Activated T-cell treated with anti-CD3 and anti-CD28 coated beads, Interleukin-2, amount 50 U/mL, for 4 hours (primary cell): ENCODE measurements around the gene PLCL2. TPM values are rescaled to one million over a fixed set of nuclear protein-coding genes. Genes with fewer than 3 reads are reported as not detected.
"Not testable (repeated sequence)": the region's sequence is repeated elsewhere in the genome, so short reads cannot be mapped to it uniquely, and the experiment has no call there.

Experiments
- ATAC-seq, 2 donors: fragments of 200-7000 bp; cut with Tn5 transposase; one replicate each; pipeline ENCODE4 v1.10.0; 2021
- DNase-seq: peaks from one replicate; pipeline ENCODE4 v3.0.0-alpha.2; 2020
- H3K27me3 Mint-ChIP-seq: one replicate; pipeline ENCODE4 v1.8.0; 2021; ENCODE audit warnings: low read depth, mixed read lengths
- H3K36me3 Mint-ChIP-seq: one replicate; pipeline ENCODE4 v1.8.0; 2022; ENCODE audit warnings: mixed read lengths; ENCODE audit not compliant: insufficient read depth
- H3K4me1 Mint-ChIP-seq: one replicate; pipeline ENCODE4 v1.8.0; 2021; ENCODE audit warnings: low read depth, mixed read lengths
- H3K4me3 Mint-ChIP-seq: one replicate; pipeline ENCODE4 v1.8.0; 2021; ENCODE audit warnings: mild to moderate bottlenecking, moderate library complexity, mixed read lengths
- H3K9me3 Mint-ChIP-seq: one replicate; pipeline ENCODE4 v1.8.0; 2021; ENCODE audit warnings: mixed read lengths
- total RNA-seq, 3 donors: library from RNA; stranded (reverse); gene quantifications; one replicate each; pipeline ENCODE4 v1.2.1, GENCODE V29; 2021

The PLCL2 gene
- total RNA-seq, 3 donors from 2014 or later, result 12.6 to 14.2 (median 12.7) TPM

DNA sequence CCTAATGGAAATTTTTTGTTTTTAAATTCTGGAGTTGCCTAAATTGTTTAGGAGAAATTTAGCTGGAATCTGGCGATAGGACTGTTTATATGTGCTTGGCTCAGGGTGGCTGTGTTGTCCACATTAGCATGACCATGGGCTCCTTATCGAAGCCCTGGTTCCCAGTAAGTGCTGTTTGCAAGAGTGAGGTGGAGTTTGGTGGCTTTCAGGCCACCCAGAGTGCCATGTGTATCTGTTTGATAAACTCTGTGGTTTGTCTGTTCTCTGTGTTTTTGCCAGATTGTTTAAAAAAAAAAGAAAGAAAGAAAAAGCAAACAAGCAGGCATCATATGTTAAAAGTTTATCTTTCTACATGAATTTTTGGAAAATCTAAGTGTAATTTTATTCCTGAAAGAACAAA, 51.5 kb downstream of the PLCL2 start:
- no peak overlapping the region for H3K4me3 Mint-ChIP-seq
- peaks cover 90% of the 10 kb centered on the region for H3K4me1 Mint-ChIP-seq
- H3K9me3 Mint-ChIP-seq, result no peaks in the 10 kb centered on the region
- DNase-seq (no peak), ATAC-seq (peak in 1 of 2 donors; percentile 43)
- no peaks in the 10 kb centered on the region for H3K27me3 Mint-ChIP-seq
- peaks cover 7% of the 10 kb centered on the region for H3K36me3 Mint-ChIP-seq

DNA sequence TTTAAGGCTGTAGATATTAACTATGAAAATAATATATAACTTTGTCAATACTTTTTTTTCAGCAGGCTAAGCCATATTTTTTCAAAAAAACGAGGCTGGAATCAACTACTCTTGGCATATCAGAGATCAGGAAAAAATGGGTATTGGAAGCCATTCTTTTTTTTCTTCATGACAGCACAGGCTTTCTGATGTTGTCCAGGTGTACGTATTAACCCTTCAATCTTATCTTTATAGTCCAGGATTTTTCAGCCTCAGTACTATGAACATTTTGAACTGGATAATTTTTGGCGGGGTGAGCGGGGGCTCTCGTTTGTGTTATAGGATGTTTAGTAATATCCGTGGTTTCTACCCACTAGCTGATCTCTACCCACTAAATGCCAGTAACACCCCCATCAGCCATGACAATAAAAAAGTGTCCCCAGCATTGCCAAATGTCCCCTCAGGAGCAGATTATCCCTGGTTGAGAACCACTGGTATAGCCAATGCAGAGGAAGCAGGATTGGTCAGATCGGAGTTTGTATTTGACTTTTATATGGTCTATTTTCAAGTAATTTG, 52.0 kb downstream of the PLCL2 start:
- H3K27me3 Mint-ChIP-seq, result no peaks in the 10 kb centered on the region
- H3K9me3 Mint-ChIP-seq, result no peaks in the 10 kb centered on the region
- peaks cover 7% of the 10 kb centered on the region for H3K36me3 Mint-ChIP-seq
- no peak overlapping the region for H3K4me3 Mint-ChIP-seq
- ATAC-seq, result no peak
- no peak for DNase-seq
- H3K4me1 Mint-ChIP-seq, result peaks cover 92% of the 10 kb centered on the region

DNA sequence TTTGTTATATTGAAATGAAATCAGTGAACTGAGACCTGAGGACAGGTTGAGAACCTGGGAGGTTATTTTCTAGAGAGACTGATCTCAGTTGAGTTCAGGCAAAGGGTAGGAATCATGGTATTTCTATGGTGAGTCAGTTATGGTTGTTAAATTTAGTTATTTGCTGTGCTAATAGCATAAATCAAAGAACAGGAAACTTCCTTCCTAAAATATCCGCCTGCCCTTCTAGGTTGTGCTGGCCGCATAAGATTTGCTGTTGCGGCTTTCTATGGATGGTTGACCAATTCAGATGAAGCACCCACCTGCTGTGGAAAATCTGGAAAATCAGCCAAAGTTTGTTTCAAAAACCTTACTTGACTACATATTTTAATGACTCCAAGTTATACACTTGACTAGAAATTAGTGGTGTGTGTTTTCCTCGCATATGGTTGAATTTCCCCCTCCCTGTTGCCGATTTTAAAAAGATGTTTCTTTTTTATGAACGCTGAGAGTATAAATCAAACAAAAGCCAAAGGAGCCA, 52.6 kb downstream of the PLCL2 start:
- peaks cover 7% of the 10 kb centered on the region for H3K36me3 Mint-ChIP-seq
- DNase-seq, result no peak
- no peak overlapping the region for H3K4me3 Mint-ChIP-seq
- no peaks in the 10 kb centered on the region for H3K9me3 Mint-ChIP-seq
- no peaks in the 10 kb centered on the region for H3K27me3 Mint-ChIP-seq
- H3K4me1 Mint-ChIP-seq, result peaks cover 93% of the 10 kb centered on the region
- no peak for ATAC-seq

DNA sequence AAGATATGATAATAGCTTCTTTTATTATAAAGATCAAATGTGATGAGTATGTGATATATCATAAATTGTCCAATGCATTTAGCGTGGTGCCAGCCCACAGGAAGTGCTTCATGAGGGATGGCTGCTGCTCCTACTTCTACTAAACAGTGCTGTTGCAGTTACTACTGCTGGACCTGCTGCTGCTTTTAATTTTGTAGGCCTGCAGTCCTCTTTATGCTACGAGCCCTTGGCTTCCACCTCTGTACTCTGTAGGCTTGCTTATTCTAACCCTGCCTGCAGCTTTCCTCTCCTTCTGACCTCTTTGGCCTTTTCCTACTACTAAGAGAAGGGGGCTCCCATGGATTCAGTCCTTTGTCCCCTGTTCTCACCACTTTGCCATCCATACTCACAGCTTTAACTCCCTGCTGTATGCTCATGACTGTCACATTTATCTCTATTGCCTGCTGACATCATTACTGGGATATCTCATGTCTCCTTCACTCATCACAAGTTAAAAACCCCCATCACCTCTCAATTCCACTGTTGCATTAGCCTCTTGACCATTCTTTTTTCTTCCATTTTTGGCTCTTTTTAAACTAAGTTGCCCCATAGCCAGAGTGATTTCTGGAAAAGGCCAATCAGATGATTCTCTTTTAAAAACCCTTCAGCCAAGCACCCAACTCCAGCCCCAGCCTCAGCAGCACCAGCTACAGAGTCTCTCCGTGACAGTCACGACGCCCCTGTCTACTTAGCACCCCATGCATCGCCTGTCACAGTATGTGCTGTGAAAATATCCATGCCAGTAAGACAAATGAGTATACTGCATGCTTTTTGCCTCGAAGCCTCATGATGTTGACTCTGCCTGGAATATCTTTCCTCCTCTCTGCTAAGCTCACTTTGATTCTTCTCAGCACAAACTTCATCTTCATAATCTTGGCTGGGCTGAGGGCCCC, 56.3 kb downstream of the PLCL2 start:
- H3K4me1 Mint-ChIP-seq, result peaks cover 82% of the 10 kb centered on the region
- no peak overlapping the region for H3K4me3 Mint-ChIP-seq
- H3K27me3 Mint-ChIP-seq, result no peaks in the 10 kb centered on the region
- no peaks in the 10 kb centered on the region for H3K9me3 Mint-ChIP-seq
- ATAC-seq (no peak), DNase-seq (no peak)
- H3K36me3 Mint-ChIP-seq, result peaks cover 7% of the 10 kb centered on the region

DNA sequence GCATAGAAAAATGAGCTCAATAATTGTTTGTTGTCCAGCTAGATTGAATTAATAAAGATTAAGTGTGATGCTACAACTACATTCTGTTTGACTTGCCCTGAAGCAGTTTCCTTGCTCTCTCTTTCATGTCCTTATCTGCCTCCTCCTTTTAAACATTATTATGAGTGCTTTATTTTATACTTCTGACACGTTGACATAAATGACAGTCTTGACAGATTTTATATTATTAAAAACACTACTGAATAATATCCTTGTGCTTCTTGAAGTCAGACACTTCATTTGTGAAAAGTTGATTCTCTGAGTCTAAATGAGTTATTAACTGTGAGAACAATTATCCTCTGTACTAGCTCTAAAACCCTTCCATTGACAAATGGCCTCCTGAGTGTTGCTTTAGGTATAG, 58.2 kb downstream of the PLCL2 start:
- H3K4me3 Mint-ChIP-seq, result no peak overlapping the region

DNA sequence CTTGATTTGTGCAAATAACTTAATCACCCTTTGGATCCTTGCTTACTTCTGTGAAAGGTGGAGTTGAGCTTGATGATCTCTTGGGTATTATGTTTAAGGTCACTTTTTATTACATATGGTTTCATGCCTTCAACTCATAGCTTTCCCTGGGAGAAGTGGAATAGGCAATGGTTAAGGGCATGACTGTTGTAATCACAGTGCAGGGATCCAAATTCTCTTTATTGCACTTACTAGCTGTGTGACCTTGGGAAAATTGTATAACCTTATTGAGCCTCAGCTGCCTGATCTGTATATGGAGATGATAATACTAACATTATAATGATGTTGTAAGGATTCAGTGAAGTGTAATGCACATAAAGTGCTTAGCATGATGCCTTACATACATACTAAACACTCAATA, 59.1 kb downstream of the PLCL2 start:
- H3K27me3 Mint-ChIP-seq, result no peaks in the 10 kb centered on the region
- peaks cover 69% of the 10 kb centered on the region for H3K4me1 Mint-ChIP-seq
- no peak overlapping the region for H3K4me3 Mint-ChIP-seq
- ATAC-seq (no peak), DNase-seq (no peak)
- no peaks in the 10 kb centered on the region for H3K9me3 Mint-ChIP-seq
- H3K36me3 Mint-ChIP-seq, result peaks cover 7% of the 10 kb centered on the region

More for the DNA sequence above, 58.2 kb downstream of the PLCL2 start:
- ATAC-seq, result no peak
- Mint-ChIP-seq H3K9me3 (no peaks in the 10 kb centered on the region), H3K27me3 (no peaks in the 10 kb centered on the region), H3K4me1 (peaks cover 70% of the 10 kb centered on the region), H3K36me3 (peaks cover 7% of the 10 kb centered on the region)
- DNase-seq, result no peak

DNA sequence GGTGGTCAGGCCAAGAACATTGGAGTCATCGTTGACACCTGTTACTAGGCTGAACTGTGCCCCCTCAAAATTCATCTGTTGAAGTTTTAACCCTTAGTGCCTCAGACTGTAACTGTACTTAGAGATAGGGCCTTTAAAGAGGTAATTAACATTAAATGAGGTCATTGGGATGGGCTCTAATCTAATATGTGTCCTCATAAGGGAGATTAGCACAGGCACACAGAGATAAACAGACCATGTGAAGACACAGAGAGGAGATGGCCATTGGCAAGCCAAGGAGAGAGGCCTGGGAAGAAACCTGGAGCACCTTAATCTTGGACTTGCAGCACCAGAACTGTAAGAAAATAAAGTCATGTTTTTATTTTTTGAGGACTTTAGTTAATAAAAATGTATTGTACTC, 59.6 kb downstream of the PLCL2 start:
- ATAC-seq (no peak), DNase-seq (no peak)
- H3K36me3 Mint-ChIP-seq, result peaks cover 7% of the 10 kb centered on the region
- no peaks in the 10 kb centered on the region for H3K9me3 Mint-ChIP-seq
- peaks cover 68% of the 10 kb centered on the region for H3K4me1 Mint-ChIP-seq
- H3K4me3 Mint-ChIP-seq, result no peak overlapping the region
- no peaks in the 10 kb centered on the region for H3K27me3 Mint-ChIP-seq

DNA sequence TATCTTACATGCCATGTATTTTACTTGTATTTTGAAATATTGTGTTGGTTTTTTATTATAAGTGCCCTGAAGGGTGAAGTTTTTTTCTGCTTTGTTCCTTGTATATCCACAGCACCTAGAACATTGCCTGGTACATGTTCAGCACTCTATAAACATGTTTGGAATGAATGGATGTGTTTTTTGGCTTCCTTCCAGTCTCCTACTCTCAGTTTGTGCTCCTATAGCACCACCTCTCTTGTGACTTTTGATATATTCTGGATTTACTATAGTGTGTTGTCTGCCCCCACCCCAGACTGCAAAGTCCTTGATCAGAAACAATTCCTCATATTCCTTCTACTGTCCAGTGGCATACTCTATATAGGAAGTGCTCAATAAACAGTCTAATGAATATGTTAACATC, 60.6 kb downstream of the PLCL2 start:
- H3K27me3 Mint-ChIP-seq, result no peaks in the 10 kb centered on the region
- H3K4me3 Mint-ChIP-seq, result no peak overlapping the region
- peaks cover 68% of the 10 kb centered on the region for H3K4me1 Mint-ChIP-seq
- H3K36me3 Mint-ChIP-seq, result peaks cover 10% of the 10 kb centered on the region
- ATAC-seq (no peak), DNase-seq (no peak)
- H3K9me3 Mint-ChIP-seq, result no peaks in the 10 kb centered on the region

DNA sequence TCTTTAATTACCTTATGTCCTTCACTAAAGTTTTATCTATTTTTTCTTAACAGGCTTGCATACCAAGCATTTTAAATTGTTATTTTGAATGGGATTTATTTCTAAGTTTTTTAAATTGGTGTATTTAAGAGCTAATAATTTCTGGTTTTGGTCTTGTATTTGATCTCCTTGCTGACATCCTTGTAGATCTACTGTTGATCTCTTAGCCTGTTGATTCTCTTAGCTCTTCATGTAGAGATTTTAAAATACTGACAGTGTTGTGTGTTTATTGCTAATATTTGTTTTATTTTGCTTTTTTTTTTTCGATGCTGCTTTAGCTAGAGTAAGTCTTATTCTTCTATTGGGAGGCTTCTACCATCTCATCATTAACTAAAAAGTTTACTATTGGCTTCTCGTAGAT, 65.5 kb downstream of the PLCL2 start:
- H3K27me3 Mint-ChIP-seq, result no peaks in the 10 kb centered on the region
- ATAC-seq, result no peak
- peaks cover 52% of the 10 kb centered on the region for H3K4me1 Mint-ChIP-seq
- no peak for DNase-seq
- H3K9me3 Mint-ChIP-seq, result no peaks in the 10 kb centered on the region
- H3K36me3 Mint-ChIP-seq, result peaks cover 7% of the 10 kb centered on the region
- no peak overlapping the region for H3K4me3 Mint-ChIP-seq

DNA sequence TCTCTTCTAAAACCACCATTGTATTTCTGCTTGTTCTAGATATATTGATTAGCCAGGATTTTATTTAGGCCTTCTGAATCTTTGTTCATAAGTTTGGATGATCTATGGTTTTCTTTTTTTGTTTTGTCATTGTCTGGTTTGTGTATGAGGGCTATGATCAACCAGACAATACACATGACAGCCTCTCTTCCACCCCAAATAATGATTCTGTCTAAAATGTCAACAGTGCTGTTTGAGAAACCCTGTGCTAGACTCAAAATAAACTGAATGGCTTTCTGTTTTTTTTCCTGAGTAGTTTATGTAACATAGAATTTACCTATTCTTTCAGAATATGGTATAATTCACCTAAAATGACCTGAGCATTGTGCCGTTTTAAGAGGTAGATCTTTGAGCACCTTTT, 66.1 kb downstream of the PLCL2 start:
- Mint-ChIP-seq H3K4me3 (no peak overlapping the region), H3K27me3 (no peaks in the 10 kb centered on the region), H3K36me3 (peaks cover 3% of the 10 kb centered on the region), H3K9me3 (no peaks in the 10 kb centered on the region), H3K4me1 (peaks cover 46% of the 10 kb centered on the region)
- no peak for ATAC-seq
- DNase-seq, result no peak

DNA sequence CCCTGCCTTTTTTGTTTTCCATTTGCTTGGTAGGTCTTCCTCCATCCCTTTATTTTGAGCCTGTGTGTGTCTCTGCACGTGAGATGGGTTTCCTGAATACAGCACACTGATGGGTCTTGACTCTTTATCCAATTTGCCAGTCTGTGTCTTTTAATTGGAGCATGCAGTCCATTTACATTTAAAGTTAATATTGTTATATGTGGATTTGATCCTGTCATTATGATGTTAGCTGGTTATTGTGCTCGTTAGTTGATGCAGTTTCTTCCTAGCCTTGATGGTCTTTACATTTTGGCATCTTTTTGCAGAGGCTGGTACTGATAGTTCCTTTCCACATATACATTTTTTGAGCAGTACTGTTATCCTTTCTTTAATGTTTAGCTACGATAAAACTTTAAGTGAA, 73.1 kb downstream of the PLCL2 start:
- not testable (repeated sequence) for DNase-seq, H3K27me3 Mint-ChIP-seq, H3K9me3 Mint-ChIP-seq, ATAC-seq, H3K4me3 Mint-ChIP-seq
- Mint-ChIP-seq H3K36me3 (peaks cover 12% of the 10 kb centered on the region), H3K4me1 (peaks cover 42% of the 10 kb centered on the region)

DNA sequence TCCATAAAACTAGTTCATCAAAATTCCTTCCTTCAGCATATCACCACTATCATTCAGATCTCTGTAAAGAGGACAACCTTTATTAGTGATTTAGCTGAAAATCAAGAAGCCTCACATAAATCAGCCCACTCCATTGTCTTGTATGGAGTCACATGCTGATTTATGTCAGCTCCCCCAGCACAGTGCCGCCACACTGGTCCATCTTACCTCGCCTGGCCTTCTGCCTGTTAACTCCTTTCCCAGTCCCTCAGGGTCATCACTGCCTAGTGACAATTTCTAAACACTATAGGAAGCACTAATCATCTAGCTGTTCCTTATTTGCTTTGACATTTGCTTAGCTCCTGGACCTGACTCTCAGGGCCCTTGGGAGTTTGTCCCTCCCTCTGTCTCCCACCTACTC, 75.4 kb downstream of the PLCL2 start:
- no peak for DNase-seq
- H3K9me3 Mint-ChIP-seq, result peaks cover 4% of the 10 kb centered on the region
- peaks cover 12% of the 10 kb centered on the region for H3K36me3 Mint-ChIP-seq
- H3K4me1 Mint-ChIP-seq, result peaks cover 45% of the 10 kb centered on the region
- ATAC-seq, result no peak
- no peak overlapping the region for H3K4me3 Mint-ChIP-seq
- H3K27me3 Mint-ChIP-seq, result no peaks in the 10 kb centered on the region

DNA sequence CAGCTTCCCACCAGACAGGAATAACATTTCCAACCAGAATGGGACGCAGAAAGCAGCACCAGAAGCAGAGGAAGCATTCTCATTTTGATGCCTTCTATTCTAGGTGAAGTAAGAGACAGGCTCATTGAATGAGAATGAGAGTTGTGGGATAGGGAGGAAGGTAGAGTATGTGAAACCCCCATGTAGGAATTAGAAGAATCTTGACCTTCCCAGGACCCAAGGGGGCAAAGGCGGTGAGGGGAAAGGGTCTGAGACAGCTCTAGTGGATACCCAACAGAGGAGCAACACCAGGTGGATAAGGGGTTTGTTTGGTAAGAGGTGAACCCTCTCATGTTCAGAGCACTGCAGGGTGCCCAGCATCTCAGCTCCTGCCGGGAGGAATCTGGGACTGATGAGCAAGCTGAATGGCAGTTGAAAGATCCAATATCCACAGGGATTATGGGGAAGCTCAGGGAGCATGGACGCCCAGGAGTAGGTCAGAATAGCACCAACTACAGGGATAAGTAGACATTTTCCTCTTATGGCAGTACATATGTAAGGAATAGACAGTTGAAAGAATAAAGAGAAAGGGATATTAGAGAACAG, 77.0 kb downstream of the PLCL2 start:
- no peak for ATAC-seq
- peaks cover 44% of the 10 kb centered on the region for H3K4me1 Mint-ChIP-seq
- no peaks in the 10 kb centered on the region for H3K27me3 Mint-ChIP-seq
- no peak overlapping the region for H3K4me3 Mint-ChIP-seq
- peaks cover 12% of the 10 kb centered on the region for H3K36me3 Mint-ChIP-seq
- peaks cover 4% of the 10 kb centered on the region for H3K9me3 Mint-ChIP-seq
- DNase-seq, result no peak

DNA sequence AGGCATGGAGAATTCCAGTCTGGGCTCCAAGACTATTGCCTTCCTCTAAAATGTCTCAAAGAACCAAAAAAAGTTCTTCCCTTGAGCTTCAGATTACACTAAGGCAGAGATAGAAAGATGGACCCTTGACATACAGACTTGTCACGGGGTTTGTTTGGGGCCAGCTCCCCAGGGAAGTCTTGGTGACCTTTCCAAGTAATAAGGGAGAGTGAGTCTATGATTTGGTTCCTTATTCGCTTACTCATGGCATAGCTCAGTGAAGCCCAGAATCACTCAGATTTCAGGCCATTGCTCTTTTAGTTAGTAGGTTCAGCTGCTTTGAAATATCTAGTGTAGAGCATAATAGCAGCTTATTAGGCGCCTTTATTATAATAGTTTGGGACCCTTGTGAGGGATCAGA, 90.3 kb downstream of the PLCL2 start:
- Mint-ChIP-seq H3K4me1 (peaks cover 65% of the 10 kb centered on the region), H3K4me3 (no peak overlapping the region), H3K27me3 (no peaks in the 10 kb centered on the region), H3K36me3 (peaks cover 10% of the 10 kb centered on the region), H3K9me3 (peaks cover 13% of the 10 kb centered on the region)
- ATAC-seq, result no peak
- no peak for DNase-seq
